AG20443 (cell line): ENCODE results near the gene PPIL4.
"Not testable (repeated sequence)": the region's sequence is repeated elsewhere in the genome, so short reads cannot be mapped to it uniquely, and the experiment has no call there.

Experiments used
- DNase-seq: peaks from one replicate; pipeline ENCODE4 v3.0.0; 2012; ENCODE audit warnings: low spot score, mixed read lengths

The PPIL4 gene

GRCh38 chr6:149529650-149530049, 16.2 kb downstream of the PPIL4 start:
- no peak for DNase-seq

GRCh38 chr6:149515494-149515893, 30.3 kb downstream of the PPIL4 start:
- no peak for DNase-seq

GRCh38 chr6:149513915-149514314, 31.9 kb downstream of the PPIL4 start:
- no peak for DNase-seq

- no peak for DNase-seq
Measured at GRCh38 chr6:149510793-149511512, 34.9 kb downstream of the PPIL4 start.

GRCh38 chr6:149508485-149508884, 37.4 kb downstream of the PPIL4 start:
- DNase-seq, result no peak

- no peak for DNase-seq
Measured at GRCh38 chr6:149503872-149504271, 42.0 kb downstream of the PPIL4 start.

- no peak for DNase-seq
Measured at GRCh38 chr6:149503276-149503675, 42.6 kb downstream of the PPIL4 start.

- DNase-seq, result no peak
Measured at GRCh38 chr6:149501768-149502167, 44.1 kb downstream of the PPIL4 start.

- no peak for DNase-seq
Measured at GRCh38 chr6:149501201-149501600, 44.6 kb downstream of the PPIL4 start.

- DNase-seq, result no peak
Measured at GRCh38 chr6:149500096-149500495, 45.7 kb downstream of the PPIL4 start.

GRCh38 chr6:149499066-149499465, 46.8 kb downstream of the PPIL4 start:
- DNase-seq, result no peak

- no peak for DNase-seq
Measured at GRCh38 chr6:149497365-149497764, 48.5 kb downstream of the PPIL4 start.

GRCh38 chr6:149496597-149496996, 49.2 kb downstream of the PPIL4 start:
- peak; percentile 25 for DNase-seq

- DNase-seq, result not testable (repeated sequence)
Measured at GRCh38 chr6:149495349-149496016, 50.4 kb downstream of the PPIL4 start.

- DNase-seq, result not testable (repeated sequence)
Measured at GRCh38 chr6:149494810-149495209, 51.0 kb downstream of the PPIL4 start.

- DNase-seq, result no peak
Measured at GRCh38 chr6:149493761-149494320, 52.0 kb downstream of the PPIL4 start.

GRCh38 chr6:149492798-149493343, 53.0 kb downstream of the PPIL4 start:
- DNase-seq, result no peak

GRCh38 chr6:149489967-149490366, 55.9 kb downstream of the PPIL4 start:
- DNase-seq, result no peak

- DNase-seq, result no peak
Measured at GRCh38 chr6:149488815-149489214, 57.0 kb downstream of the PPIL4 start.

GRCh38 chr6:149487316-149487715, 58.5 kb downstream of the PPIL4 start:
- no peak for DNase-seq

GRCh38 chr6:149484733-149485700, 60.8 kb downstream of the PPIL4 start, which contains the start of gene ZC3H12D:
ZC3H12D (minus strand) TSS chr6:149485014; CDS start chr6:149474543, 10,471 bp downstream.
- peak; percentile 57 for DNase-seq
